MM.1S (cell line): ENCODE measurements around the gene MTX1.

Experiments used
- DNase-seq: peaks from one replicate; pipeline ENCODE4 v3.0.0-alpha.2; 2015
- H2AFZ ChIP-seq: fragments of 300-600 bp; sonication (generic); 2 replicates; pipeline ENCODE4 v1.6.0; 2016; ENCODE audit warnings: antibody characterized with exemption, low read length
- H3F3A ChIP-seq: fragments of 300-600 bp; sonication (generic); 2 replicates; pipeline ENCODE4 v1.6.1; 2016; ENCODE audit warnings: mild to moderate bottlenecking, antibody characterized with exemption, low read length, moderate library complexity, mixed read lengths; ENCODE audit not compliant: insufficient read depth
- H3K27ac ChIP-seq: fragments of 300-600 bp; sonication (generic); 2 replicates; pipeline ENCODE4 v1.5.1; 2016; ENCODE audit warnings: mild to moderate bottlenecking, low read length
- H3K27me3 ChIP-seq: fragments of 300-600 bp; sonication (generic); replicated peaks from 2 replicates; pipeline ENCODE4 v1.6.0; 2016; ENCODE audit warnings: low read length; ENCODE audit not compliant: insufficient read depth
- H3K36me3 ChIP-seq: fragments of 300-600 bp; sonication (generic); replicated peaks from 2 replicates; pipeline ENCODE4 v1.6.1; 2016; ENCODE audit warnings: mild to moderate bottlenecking, low read length, mixed read lengths; ENCODE audit not compliant: insufficient read depth
- H3K4me1 ChIP-seq: fragments of 300-600 bp; sonication (generic); 2 replicates; pipeline ENCODE4 v1.6.1; 2016; ENCODE audit warnings: low read length, mixed read lengths
- H3K4me2 ChIP-seq: fragments of 300-600 bp; sonication (generic); 2 replicates; pipeline ENCODE4 v1.6.0; 2016; ENCODE audit warnings: low read depth, low read length
- H3K4me3 ChIP-seq: fragments of 300-600 bp; sonication (generic); 2 replicates; pipeline ENCODE4 v1.5.1; 2016; ENCODE audit warnings: low read length, mixed read lengths
- H3K79me2 ChIP-seq: fragments of 300-600 bp; sonication (generic); 2 replicates; pipeline ENCODE4 v1.6.1; 2016; ENCODE audit warnings: mixed run types, low read length, mixed read lengths
- H3K9ac ChIP-seq: fragments of 300-600 bp; sonication (generic); 2 replicates; pipeline ENCODE4 v1.6.1; 2016; ENCODE audit warnings: low read length, mixed read lengths
- H3K9me2 ChIP-seq: fragments of 300-600 bp; sonication (generic); replicated peaks from 2 replicates; pipeline ENCODE4 v1.6.1; 2016; ENCODE audit warnings: mild to moderate bottlenecking, low read length, mixed read lengths; ENCODE audit not compliant: insufficient read depth
- H3K9me3 ChIP-seq: fragments of 300-600 bp; sonication (generic); replicated peaks from 2 replicates; pipeline ENCODE4 v1.6.1; 2016; ENCODE audit warnings: mild to moderate bottlenecking, low read length, mixed read lengths; ENCODE audit not compliant: insufficient read depth
- H4K20me1 ChIP-seq: fragments of 300-600 bp; sonication (generic); 2 replicates; pipeline ENCODE4 v1.6.1; 2016; ENCODE audit warnings: mild to moderate bottlenecking, low read length, moderate library complexity, mixed read lengths; ENCODE audit not compliant: insufficient read depth
- CTCF ChIP-seq: fragments of 300-600 bp; sonication (generic); IDR thresholded peaks from 2 replicates; pipeline ENCODE4 v1.5.1; 2016; ENCODE audit warnings: antibody characterized with exemption, low read length, mixed read lengths
- EZH2 ChIP-seq: fragments of 300-600 bp; sonication (generic); optimal IDR thresholded peaks from 2 replicates; pipeline ENCODE3; 2017; ENCODE audit warnings: low read depth, mild to moderate bottlenecking, antibody characterized with exemption, low read length, mixed read lengths
- EZH2phosphoT487 ChIP-seq: fragments of 300-600 bp; sonication (generic); IDR thresholded peaks from 2 replicates; pipeline ENCODE4 v1.6.1; 2018; ENCODE audit warnings: antibody characterized with exemption, low read length

The MTX1 gene

GRCh38 chr1:155184835-155185782 is 23.4 kb upstream of the MTX1 start:
- Histone ChIP-seq H3F3A (no peaks in the 10 kb centered on the region), H3K9me2 (no peaks in the 10 kb centered on the region), H2AFZ (peak overlapping the region; percentile 84), H3K9ac (peak overlapping the region; percentile 34), H3K4me2 (peak overlapping the region; percentile 61), H3K27ac (no peak overlapping the region), H3K4me1 (peaks cover 13% of the 10 kb centered on the region), H3K4me3 (0 out of 2 replicates have a peak overlapping the region, but pooled peaks have one; percentile 9), H3K79me2 (no peaks in the 10 kb centered on the region), H3K27me3 (peaks cover 37% of the 10 kb centered on the region), H4K20me1 (no peaks in the 10 kb centered on the region), H3K36me3 (no peaks in the 10 kb centered on the region), H3K9me3 (no peaks in the 10 kb centered on the region)
- peak; percentile 37 for TF ChIP-seq CTCF
- no peak for TF ChIP-seq EZH2phosphoT487
- no peak for TF ChIP-seq EZH2
- DNase-seq: peak; percentile 51

- TF ChIP-seq EZH2phosphoT487: no peak
- TF ChIP-seq CTCF: no peak
- Histone ChIP-seq H3K9me2 (no peaks in the 10 kb centered on the region), H2AFZ (peak overlapping the region; percentile 84; the same call in 1 of the 2 replicates), H3K4me1 (peaks cover 13% of the 10 kb centered on the region), H3F3A (no peaks in the 10 kb centered on the region), H3K27me3 (peaks cover 37% of the 10 kb centered on the region), H3K9me3 (no peaks in the 10 kb centered on the region), H3K27ac (no peak overlapping the region), H3K79me2 (no peaks in the 10 kb centered on the region), H3K36me3 (no peaks in the 10 kb centered on the region), H4K20me1 (no peaks in the 10 kb centered on the region), H3K9ac (no peak overlapping the region), H3K4me3 (no peak overlapping the region), H3K4me2 (peak overlapping the region; percentile 61; the same call in 1 of the 2 replicates)
- DNase-seq: no peak
Measured at GRCh38 chr1:155185783-155186066, 22.8 kb upstream of the MTX1 start.

DNA sequence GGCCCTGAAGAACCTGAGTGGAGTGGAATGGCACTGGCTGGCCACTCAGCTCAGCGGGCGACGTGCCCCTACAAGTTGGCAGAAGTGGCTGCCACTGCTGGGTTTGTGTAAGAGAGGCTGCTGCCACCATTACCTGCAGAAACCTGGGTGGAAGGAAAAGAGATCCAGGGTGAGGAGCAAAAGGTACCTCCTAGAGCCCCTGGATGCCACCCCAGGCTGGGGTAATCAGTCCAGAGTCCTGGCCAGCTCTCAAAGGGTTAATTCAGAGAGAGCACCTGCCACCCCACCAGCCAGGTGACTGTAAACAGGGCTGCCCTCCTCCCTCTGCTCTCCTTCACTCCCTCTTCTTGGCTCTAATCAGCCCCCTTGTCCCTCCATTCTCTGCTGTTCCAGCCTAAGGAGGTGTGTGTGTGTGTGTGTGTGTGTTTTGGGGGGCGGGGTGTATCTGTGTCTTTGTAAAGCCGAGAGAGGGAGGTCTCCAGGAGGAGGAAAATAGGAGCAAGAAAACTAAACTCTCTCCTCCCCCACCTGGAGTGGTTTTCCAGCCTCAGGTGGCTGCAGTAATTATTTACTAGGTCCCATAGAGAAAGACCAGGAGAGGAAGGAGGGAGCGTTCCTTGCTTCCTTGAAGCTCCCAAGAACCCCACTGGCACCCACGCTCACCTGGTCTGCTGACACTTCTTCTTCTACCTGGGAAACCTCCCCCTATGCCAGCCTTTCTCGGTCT is 22.3 kb upstream of the MTX1 start:
- no peak for TF ChIP-seq CTCF
- Histone ChIP-seq H3K27ac (no peak overlapping the region), H2AFZ (no peak overlapping the region), H3K9ac (no peak overlapping the region), H3K27me3 (peaks cover 37% of the 10 kb centered on the region), H4K20me1 (no peaks in the 10 kb centered on the region), H3F3A (no peaks in the 10 kb centered on the region), H3K79me2 (no peaks in the 10 kb centered on the region), H3K4me2 (no peak overlapping the region), H3K4me3 (no peak overlapping the region), H3K4me1 (peaks cover 13% of the 10 kb centered on the region), H3K9me2 (no peaks in the 10 kb centered on the region), H3K9me3 (no peaks in the 10 kb centered on the region), H3K36me3 (no peaks in the 10 kb centered on the region)
- DNase-seq: peak; percentile 5
